ENCODE measurements around the gene DAAM2.

DAAM2 gene

GRCh38 chr6:39834866-39835265 lies 42.7 kb downstream of the DAAM2 start:
- TF ChIP-seq POLR2A (IDR thresholded peaks at IDR 0.05; ENCODE audit: low read depth, low read length), result no peak
- DNase-seq (ENCODE audit: insufficient read length, low spot score) (no peak), FAIRE-seq (no peak)

GRCh38 chr6:39835821-39836295 lies 43.7 kb downstream of the DAAM2 start:
- FAIRE-seq, result no peak
- TF ChIP-seq POLR2A (IDR thresholded peaks at IDR 0.05; ENCODE audit: low read depth, low read length), result no peak

GRCh38 chr6:39836606-39837005 lies 44.4 kb downstream of the DAAM2 start:
- FAIRE-seq (no peak), DNase-seq (ENCODE audit: insufficient read length, low spot score) (no peak)
- TF ChIP-seq POLR2A (IDR thresholded peaks at IDR 0.05; ENCODE audit: low read depth, low read length), result no peak

More at GRCh38 chr6:39835821-39836295, 43.7 kb downstream of the DAAM2 start:
- DNase-seq (ENCODE audit: insufficient read length, low spot score), result no peak

DNA sequence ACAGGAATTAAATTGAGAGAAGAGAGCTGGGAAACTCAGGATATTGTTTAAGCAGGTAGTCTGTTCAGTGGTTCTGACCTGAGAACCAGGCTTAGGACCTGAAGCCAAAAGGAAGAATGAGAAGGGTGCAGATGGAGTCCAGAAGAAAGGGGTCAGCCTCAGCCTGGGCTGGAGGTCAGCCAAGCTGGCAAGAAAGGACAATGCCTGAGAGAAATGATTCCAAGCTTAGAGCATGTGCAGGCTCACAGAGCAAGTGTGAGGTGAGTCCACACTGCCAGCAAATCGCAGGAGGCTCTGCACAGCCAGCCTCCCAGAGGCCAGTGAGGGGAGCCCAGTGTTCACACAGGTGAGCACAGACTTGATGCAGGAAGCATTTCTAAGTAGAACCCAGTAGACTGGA lies 47.3 kb downstream of the DAAM2 start:
- no peak for TF ChIP-seq POLR2A (IDR thresholded peaks at IDR 0.05; ENCODE audit: low read depth, low read length)
- no peak for DNase-seq (ENCODE audit: insufficient read length, low spot score)
- FAIRE-seq, result no peak

GRCh38 chr6:39840781-39841180 lies 48.6 kb downstream of the DAAM2 start:
- no peak for TF ChIP-seq POLR2A (IDR thresholded peaks at IDR 0.05; ENCODE audit: low read depth, low read length)
- DNase-seq (ENCODE audit: insufficient read length, low spot score), result no peak
- FAIRE-seq, result no peak

- no peak for DNase-seq (ENCODE audit: insufficient read length, low spot score)
- no peak for FAIRE-seq
- TF ChIP-seq POLR2A (IDR thresholded peaks at IDR 0.05; ENCODE audit: low read depth, low read length), result no peak
Measured at GRCh38 chr6:39841291-39841690, 49.1 kb downstream of the DAAM2 start.

- DNase-seq (ENCODE audit: insufficient read length, low spot score) (no peak), FAIRE-seq (no peak)
- no peak for TF ChIP-seq POLR2A (IDR thresholded peaks at IDR 0.05; ENCODE audit: low read depth, low read length)
Measured at GRCh38 chr6:39841923-39842322, 49.7 kb downstream of the DAAM2 start.

- DNase-seq (ENCODE audit: insufficient read length, low spot score) (no peak), FAIRE-seq (no peak)
- no peak for TF ChIP-seq POLR2A (IDR thresholded peaks at IDR 0.05; ENCODE audit: low read depth, low read length)
Measured at GRCh38 chr6:39843305-39844020, 51.3 kb downstream of the DAAM2 start.

- no peak for FAIRE-seq
- DNase-seq (ENCODE audit: insufficient read length, low spot score), result no peak
- TF ChIP-seq POLR2A (IDR thresholded peaks at IDR 0.05; ENCODE audit: low read depth, low read length), result no peak
Measured at GRCh38 chr6:39844866-39845265, 52.7 kb downstream of the DAAM2 start.

GRCh38 chr6:39847221-39847620 lies 55.0 kb downstream of the DAAM2 start:
- no peak for FAIRE-seq
- no peak for DNase-seq (ENCODE audit: insufficient read length, low spot score)
- no peak for TF ChIP-seq POLR2A (IDR thresholded peaks at IDR 0.05; ENCODE audit: low read depth, low read length)

DNA sequence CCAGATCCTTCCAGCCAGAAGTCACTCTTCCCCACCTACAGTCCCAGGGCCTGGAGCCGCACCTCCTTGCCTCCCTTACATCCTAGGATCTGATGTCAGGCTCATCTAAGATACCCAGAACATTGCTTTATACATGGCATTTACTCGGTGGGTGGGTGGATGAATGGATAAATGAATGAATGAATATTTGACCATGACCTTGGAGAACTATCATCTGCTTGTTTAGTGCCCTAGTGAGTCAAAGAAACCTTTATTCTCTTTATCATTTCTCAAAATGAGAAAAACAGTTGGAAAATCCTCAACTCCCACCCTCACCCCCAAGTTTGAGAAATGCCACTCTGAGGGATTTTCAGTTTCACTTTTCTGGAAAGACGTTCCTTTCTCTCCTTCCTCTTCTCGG lies 56.0 kb downstream of the DAAM2 start:
- FAIRE-seq, result no peak
- TF ChIP-seq POLR2A (IDR thresholded peaks at IDR 0.05; ENCODE audit: low read depth, low read length), result no peak
- no peak for DNase-seq (ENCODE audit: insufficient read length, low spot score)

DNA sequence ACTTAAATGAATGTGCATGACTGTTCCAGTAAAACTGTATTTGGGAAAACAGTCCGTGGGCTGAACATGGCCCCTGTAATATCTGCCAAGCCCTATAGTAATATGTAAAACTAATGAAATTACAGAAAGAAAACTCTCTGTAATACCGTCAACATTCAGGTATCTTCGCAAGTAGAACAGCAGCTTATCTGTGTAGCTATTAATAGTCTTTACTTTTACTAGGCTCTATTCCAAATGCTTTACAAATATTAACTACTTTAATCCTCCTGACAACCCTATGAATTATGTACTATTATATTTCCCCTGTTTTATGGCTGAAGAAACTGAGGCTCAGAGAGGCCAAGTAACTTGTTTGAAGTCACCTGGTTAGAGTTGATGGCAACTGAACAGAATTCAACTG lies 57.1 kb downstream of the DAAM2 start:
- no peak for TF ChIP-seq POLR2A (IDR thresholded peaks at IDR 0.05; ENCODE audit: low read depth, low read length)
- FAIRE-seq (no peak), DNase-seq (ENCODE audit: insufficient read length, low spot score) (no peak)

- no peak for TF ChIP-seq POLR2A (IDR thresholded peaks at IDR 0.05; ENCODE audit: low read depth, low read length)
- FAIRE-seq, result no peak
- DNase-seq (ENCODE audit: insufficient read length, low spot score), result no peak
Measured at GRCh38 chr6:39849764-39850163, 57.6 kb downstream of the DAAM2 start.

DNA sequence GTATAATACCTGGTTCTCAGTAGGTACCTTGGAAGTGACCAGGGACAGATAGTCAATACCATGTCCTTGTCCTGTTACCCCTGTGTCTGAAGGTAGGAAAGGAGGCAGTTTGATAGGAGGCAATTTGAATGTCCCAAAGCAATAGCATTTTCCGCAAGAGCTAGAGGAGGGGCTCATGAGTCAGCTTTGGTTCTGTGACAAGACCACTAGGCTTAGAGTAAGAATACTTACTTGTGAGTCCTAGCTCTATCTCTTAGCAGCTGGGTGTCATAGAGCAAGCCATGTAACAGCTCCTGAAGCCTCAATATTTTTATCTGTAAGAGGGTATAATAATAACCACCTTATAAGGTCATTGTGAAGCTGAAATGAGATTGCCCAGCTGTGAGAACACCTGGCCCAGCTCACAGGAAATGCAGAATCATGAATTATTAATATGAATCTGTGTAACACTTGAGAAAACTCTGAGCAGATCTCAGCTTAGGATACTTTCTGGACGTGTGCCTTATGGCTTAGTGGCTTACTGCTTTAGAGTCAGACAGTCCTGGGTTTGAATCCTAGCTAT lies 58.6 kb downstream of the DAAM2 start:
- no peak for TF ChIP-seq POLR2A (IDR thresholded peaks at IDR 0.05; ENCODE audit: low read depth, low read length)
- DNase-seq (ENCODE audit: insufficient read length, low spot score), result no peak

DNA sequence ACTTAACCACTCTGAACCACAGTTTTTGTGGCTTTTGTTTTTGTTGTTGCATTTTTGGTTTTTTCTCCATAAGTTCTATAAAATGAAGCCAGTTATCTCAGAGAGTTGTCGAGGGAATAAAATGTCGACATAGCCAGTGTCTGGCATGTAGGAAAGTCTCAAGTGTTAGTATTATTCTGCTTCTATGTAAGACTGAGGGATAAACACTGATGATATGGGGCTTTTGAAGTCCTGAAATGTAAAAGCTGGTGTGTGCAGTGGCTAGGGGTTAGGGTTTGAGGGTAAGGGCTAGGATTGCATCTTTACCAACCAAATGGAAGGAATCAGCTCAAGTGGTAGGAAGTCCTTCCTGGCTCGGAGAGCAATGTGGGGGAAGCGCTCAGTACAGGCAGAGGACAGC lies 59.2 kb downstream of the DAAM2 start:
- FAIRE-seq, result no peak
- DNase-seq (ENCODE audit: insufficient read length, low spot score), result no peak
- TF ChIP-seq POLR2A (IDR thresholded peaks at IDR 0.05; ENCODE audit: low read depth, low read length), result no peak

More for the DNA sequence above, 58.6 kb downstream of the DAAM2 start:
- no peak for FAIRE-seq
